GM21717 (cell line): ENCODE measurements around the gene TRIM63.
"Not testable (repeated sequence)": the region's sequence is repeated elsewhere in the genome, so short reads cannot be mapped to it uniquely, and the experiment has no call there.

ENCODE experiments used
- ATAC-seq: cut with Tn5 transposase; IDR thresholded peaks from one replicate; pipeline ENCODE4 v1.9.1; 2021; ENCODE audit warnings: mild to moderate bottlenecking, moderate library complexity; ENCODE audit not compliant: unreplicated experiment

The TRIM63 gene

DNA sequence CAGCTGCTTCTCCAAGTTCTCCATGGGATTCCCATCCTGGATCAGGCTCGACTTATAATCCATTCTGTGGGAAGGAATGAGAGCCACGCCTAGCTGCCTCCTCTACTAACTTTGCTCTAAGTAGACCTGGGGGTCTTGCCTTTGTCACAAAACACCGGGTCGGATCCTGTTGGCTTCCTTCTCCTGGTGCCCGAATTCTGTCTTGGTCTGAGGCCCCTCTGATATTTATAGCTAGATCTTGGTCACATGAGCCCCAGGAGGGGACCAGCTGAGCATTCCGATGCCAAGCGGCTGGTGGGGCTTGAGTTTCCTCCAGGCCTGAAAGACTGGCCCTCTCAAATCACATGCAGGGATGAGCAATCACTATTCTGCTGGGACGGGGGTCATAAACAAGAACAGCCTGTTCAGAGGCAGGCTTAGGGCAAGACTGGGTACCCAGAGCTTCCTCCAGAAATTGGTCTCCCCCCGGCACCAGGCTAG is at the start of gene TRIM63:
Gene TRIM63 (minus strand): TSS at position 199 of the 480 bp plus-strand sequence. CDS start 136 bp downstream, at position 63.
- ATAC-seq: no peak

DNA sequence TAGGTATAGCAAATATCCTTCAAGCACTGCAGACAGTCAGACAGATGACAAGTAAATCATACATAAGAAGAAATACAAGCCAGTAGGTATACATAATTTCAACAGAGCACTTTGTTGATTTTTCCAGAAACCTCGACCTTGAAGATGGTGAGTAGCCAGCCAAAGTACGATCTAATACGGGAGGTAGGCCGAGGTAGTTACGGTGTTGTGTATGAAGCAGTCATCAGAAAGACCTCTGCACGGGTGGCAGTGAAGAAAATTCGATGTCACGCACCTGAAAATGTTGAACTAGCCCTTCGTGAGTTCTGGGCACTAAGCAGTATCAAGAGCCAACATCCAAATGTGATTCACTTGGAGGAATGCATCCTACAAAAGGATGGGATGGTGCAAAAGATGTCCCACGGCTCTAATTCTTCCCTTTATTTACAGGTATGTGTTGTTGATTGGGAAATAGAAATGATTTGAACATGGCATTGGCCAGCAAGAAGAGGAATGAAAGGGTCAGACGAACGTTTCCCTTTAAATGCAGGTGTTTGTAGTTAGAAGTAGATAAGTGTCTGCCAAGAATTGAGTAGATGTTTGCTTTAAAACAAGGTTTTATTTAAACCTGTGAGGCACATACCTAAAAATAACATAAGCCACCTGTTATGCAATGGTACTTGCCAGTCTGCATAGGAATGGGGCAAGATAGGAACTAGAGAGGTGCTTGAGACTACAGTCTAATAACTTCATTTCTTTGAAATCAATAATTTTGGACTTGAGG is 46.9 kb upstream of the TRIM63 start:
- ATAC-seq: no peak

DNA sequence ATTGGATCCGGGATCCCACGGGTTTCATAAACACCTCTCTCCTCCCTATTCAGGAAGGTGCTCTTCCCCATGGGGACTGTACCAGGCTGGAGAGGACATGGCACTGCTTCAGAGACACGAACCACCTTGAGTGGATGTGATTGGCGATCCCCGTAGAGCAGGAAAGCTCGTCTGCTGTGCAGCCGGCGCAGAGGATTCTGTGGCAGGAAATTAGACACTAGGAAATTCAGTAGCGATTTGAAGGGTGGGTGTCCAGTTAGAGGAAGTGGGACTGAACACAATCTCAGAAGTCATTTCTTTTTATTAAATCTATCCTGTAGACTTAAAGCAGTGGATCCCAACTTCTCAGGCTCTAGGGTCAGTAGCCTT is 45.0 kb upstream of the TRIM63 start:
- peak; percentile 4 for ATAC-seq

DNA sequence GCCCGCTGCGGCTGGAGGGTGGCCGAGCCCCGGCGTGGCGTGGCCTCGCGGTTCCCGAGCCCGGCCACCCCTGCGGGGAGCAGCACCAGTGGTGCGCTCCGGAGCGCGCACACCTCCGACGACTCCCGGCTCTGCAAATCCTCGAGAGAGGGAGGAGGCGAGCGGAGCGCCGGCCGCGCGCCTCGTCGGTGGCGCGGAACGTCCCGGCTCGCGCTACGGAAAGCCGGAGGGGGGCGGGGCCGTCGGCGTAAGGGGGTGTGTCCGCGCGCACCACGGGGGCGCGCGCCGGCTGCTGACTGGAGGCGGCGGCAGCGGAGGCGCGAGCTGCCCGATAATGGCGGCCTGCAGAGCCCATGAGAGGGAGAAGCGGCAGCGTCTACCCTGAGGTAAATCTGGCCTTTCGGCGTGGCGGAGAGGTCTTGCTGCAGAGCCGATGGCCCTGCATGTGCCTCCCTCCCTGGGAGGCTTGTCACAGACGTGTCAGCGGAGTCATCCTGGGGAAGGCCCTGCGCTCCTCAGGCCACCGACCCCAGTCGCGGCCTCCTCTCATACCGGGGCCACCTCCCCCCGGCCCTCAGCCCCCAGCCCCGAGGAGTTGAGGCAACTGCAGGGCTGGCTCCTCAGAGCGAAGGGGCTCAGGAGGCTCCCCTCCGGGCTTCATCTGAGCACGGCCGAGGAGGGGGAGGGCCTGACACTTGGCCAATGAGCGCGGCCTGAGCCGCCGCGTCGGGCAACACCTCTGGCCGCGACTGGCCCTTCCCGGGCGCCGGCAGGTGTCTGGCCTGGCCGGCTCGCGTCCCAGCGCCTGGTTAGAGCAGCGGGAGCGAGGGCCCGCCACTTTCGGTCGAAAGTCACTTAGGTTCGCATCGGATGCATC is 44.3 kb upstream of the TRIM63 start, which contains the start of gene PDIK1L:
Gene PDIK1L (plus strand): TSS at position 295 of the 877 bp plus-strand sequence. CDS start 2,485 bp downstream, outside the sequence.
- peak; percentile 62 for ATAC-seq

DNA sequence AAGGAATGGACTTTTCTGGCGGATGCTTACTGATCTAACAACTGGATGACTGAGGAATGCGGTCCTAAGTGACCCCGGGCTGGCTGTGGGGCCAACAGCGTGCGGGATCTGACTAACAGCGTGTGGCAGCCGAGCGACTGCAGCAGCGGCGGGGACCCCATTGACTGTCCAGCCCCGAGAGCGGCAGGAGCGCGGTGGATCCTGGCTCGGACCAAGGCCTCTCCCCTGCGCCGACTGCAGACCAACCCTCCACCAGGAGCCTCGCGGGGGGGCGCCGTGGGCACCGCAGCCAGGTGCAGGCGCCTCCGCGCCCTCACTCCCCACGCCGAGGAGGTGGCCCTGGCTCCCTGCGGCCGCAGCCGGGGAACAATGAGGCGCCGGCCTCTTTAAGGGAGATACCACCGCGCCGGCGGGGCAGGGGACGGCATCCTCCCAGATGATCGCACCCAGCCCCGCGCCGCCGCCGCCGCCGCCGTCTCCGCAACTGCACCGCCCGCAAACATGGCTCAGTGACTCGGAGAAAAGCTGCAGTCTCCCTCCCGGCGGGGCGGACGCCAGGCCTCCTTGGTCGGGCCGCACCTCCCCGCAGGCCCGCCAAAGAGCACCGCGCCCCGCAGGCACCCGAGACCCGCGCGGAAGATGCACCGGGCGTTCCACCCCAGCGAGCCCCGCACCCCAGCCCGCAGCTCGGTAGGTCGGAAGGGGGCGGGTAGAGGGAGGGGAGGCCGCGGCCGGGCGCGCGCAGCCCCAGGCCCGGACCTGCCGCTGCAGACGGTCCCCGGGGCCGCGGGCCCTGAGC is 43.5 kb upstream of the TRIM63 start:
- ATAC-seq: peak; percentile 43

DNA sequence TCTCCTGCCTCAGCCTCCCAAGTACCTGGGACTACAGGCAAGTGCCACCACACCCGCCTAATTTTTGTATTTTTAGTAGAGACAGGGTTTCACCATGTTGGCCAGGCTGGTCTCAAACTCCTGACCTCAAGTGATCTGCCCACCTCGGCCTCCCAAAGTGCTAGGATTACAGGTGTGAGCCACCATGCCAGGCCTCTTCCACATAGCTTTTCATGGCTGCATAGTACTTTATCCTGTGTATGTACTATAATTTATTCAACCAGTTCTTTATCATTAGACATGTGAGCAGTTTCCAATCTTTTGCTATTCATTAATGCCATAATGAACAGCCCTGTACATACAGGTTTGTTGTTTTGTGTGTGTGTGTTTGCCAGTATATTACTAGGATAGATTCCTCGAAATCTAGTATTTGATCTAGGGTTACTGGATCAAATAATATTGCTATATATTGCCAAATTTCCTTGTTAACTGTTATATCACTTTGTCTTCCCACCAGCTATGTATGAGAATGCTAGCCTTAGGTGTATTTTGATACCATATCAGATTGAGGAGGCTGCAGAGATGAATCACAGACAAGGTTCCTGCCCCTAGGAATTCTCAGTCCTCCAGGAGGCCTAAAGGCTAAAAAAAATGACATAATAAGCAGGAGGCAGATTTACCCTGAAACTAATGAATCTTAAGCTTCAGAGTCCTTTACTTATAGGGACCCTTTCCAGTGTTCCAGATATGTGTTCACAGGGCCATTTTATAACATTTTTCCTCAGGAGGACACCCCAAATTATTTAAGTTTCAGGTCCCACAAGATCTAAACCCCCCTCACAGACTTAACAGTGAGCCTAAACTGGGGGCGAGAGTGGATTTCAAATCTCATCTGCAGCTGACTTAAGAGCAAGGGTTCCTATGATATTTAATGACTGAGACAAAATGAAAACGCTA is 42.1 kb upstream of the TRIM63 start:
- ATAC-seq: no peak

DNA sequence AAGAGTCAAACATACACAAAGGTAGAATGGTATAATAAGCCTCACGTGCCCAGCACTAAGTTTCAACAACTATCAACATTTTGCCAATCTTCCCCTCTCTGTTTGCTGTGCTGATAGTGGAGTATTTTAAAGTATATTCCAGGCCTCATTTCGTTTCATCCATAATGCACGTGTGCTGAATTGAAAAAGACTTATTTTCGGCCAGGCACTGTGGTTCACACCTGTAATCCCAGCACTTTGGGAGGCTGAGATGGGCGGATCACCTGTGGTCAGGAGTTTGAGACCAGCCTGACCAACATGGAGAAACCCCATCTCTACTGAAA is 37.8 kb upstream of the TRIM63 start:
- ATAC-seq: not testable (repeated sequence)

DNA sequence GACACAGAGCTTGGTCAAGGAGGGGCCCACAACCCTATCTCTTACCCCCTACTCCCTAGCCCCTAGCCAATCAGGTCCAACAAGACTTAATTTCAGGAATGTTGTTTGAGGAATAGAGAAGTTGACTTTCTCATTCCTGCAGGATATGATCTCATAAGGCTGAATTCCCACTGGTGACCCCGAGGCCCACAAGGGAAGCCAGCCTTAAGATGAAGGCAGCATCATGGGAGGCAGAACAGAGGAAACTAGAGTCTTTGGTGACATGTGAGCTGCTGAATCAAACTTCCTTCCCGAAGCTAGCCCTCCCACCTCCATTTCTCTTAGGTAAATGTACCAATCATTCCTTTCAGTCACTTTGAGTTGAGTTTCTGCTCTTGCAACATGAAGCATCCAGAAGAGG is 35.1 kb upstream of the TRIM63 start:
- ATAC-seq: no peak

DNA sequence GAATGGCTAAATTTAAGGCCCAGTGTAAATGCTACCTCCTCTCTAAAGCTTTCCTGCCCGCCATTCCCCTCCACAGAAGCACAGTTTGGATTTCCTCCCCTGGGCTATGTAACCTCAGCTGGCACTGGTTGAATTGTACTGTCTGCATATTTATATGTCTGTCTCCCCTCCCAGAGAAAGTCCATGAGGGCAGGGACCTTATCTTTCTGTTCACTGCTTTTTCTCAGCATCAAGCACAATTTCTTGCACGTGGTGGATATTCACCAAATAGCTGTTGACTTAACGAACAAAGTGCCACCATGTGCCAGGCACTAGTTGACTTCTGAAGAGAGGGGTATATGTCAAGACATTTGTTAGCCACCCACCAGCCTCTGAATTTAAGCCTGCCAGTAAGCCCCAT is 34.7 kb upstream of the TRIM63 start:
- ATAC-seq: no peak

DNA sequence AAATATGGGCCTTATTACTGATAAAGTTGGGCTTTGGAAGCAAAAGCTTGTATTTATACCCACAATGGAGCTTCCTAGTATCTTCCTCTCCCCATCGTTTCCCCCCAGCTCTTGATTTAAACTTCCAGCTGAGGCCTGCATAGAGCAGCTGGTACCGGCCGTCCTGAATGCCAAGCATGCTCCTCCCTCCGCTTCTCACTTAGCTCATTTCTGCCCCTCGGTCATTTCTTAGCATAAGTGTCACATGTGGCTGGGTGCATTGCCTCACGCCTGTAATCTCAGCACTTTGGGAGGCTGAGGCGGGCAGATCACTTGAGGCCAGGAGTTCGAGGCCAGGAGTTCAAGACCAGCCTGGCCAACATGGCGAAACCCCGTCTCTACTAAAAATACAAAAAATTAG is 32.8 kb upstream of the TRIM63 start:
- ATAC-seq: not testable (repeated sequence)

DNA sequence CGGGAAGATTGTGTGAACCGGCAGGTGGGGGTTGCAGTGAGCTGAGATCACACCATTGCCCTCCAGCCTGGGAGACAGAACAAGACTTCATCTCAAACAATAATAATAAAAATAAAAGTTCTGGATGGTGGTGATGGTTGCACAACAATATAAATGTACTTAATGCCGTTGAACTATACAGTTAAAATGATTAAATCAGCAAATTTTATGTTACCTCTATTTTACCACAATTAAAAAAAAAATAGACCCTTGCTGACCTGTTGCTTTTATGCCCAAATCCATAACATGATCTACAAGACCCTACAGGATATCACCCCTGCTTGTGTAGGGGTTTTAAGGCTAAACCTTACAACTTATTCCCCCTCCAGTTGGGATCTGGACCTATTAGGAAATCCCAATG is 32.4 kb upstream of the TRIM63 start:
- ATAC-seq: no peak

DNA sequence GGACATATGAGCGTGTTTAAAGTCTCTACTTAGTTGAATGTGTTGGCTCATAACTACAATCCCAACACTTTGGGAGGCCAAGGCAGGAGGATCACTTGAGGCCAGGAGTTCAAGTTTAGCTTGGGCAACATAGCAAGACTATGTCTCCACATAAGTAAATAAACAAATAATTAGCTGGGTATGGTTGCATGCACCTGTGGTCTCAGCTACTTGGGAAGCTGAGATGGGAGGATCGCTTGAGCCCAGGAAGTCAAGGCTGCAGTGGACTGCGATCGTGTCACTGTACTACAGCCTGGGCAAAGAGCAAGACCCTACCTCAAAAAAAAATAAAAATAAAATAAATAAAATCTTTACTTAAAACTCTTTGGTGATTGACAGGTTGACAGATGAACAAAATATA is 31.2 kb upstream of the TRIM63 start:
- no peak for ATAC-seq

DNA sequence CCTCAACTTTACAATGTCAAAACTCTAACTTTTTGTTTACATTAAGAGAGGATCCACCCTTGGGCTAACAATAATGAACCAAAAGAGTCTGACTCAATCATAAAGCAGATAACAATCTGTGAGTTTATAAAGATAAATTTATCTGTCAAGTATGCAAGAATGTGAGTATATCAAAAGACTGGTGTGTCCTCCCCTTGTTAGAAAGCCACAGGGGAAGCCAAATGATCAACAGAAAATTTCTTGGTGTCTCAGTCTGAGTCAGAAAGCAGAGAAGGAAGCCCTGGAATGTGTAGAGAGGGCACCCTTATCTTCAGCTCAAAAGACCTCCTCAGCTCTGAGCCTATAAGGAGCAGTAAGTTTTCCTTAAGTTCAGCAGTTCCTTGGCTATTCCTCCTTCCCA is 30.3 kb upstream of the TRIM63 start:
- no peak for ATAC-seq

DNA sequence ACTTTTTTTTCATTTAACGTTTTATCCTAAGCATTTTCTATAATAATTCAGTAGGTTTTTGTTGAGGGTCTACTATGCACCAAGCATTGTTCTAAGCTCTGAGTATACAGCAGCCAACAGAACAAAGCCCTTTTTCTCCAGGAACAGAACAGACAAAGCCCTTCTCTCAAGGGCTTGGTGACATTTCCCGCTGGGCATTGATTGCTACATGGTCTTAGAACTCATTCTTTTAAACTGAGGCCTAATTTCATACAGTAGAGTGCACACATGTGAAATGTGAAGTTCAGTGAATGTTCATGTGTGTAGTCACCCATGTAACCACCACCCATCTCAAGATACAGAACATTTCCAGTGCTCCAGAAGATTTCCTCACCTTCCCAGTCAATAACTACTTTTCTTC is 29.0 kb upstream of the TRIM63 start:
- no peak for ATAC-seq

DNA sequence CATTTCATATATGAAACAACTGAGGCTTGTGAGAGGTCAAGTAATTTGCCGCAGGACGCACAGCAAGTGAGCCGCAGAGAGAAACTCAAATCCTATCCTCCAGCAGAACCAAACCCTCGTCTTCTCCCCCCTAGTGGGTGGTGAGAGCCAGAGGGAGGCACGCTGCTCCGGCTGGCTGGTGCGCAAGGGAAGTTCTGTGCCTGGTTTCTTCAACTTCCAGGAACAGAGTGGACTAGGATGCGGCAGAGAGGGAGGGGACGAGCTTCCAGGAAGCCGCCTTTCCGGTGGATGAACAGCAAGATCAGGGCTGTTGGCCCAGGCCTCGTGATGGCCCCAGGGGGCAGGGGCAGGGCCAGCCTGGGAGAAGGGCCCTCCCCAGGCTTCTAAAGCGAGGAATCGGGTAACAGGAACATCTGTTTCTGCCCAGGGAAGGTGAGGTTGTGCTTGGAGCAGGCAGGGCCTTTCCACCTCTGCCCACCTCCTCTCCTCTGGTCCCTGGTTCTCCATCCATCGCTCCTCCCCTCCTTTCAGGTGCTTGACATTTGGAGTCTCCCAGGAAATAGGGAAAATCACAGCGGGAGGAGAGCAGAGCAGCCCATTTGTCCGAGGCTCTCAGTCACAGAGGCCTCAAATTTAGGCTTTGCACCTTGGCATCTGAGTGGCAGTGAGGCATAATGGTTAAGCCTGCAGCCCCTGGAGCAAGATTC is 27.4 kb upstream of the TRIM63 start:
- no peak for ATAC-seq

DNA sequence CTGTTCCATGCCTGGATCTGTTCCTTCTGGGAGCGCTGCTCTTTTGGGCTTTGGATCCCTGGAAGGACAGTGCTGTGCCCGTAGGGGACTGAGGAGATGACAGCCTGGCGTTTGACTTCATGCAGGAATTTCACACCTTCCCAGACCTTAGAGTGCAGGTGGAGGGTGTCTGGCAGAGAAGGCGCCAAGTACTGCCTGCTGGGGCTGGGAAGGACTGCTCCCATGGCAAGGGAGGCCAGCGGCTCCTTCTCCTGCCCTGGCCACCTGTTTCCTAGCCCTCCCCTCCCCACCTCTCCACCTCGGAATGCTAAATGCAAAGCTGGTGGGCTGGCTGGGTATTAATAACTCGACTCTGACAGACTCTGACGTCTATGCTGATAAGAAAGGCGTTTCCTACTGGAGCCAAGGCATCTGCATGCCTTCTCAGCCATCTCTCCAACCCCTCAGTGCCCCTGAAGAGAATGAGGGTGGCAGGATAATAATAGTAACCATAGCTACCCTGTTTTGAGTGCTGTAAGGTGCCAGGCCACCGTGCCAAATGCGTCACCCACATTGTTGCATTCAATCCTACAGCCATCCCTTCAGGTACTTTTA is 26.7 kb upstream of the TRIM63 start:
- no peak for ATAC-seq

DNA sequence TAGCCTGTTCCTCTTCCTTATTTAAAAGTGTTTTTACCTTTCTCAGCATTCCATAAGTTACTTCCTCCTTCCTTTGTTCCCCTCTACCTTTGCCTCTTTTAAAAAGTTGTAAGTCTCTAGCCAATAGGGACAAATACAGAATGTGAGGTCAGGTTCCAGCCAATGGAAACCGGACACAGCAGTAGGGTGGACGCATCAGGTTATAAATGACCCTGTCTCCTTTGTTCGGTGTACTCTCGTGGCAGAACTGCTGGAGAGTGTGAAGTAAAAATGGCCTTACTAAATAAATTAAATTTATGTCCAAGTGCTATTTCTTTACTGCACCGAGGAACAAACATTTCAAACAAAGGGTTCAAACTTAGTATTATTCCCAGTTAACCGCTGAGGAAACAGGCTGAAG is 26.1 kb upstream of the TRIM63 start:
- ATAC-seq: not testable (repeated sequence)

DNA sequence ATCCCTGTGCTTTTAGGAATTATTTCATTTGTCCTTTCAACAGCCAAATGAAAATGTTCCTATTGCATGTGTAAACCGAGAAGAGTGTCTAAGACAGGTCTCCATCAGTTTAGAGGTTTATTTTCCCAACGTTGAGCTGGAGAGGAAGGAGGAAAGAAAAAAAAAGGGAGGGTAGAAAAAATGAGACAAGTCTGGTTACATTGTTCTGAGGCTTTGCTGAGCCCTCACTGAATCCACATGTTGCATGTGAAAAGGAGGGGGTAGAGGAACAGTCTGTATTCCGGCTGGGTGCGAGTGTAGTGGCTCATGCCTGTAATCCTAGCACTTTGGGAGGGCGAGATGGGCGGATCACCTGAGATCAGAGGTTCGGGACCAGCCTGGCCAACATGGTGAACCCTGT is 25.0 kb upstream of the TRIM63 start:
- no peak for ATAC-seq

DNA sequence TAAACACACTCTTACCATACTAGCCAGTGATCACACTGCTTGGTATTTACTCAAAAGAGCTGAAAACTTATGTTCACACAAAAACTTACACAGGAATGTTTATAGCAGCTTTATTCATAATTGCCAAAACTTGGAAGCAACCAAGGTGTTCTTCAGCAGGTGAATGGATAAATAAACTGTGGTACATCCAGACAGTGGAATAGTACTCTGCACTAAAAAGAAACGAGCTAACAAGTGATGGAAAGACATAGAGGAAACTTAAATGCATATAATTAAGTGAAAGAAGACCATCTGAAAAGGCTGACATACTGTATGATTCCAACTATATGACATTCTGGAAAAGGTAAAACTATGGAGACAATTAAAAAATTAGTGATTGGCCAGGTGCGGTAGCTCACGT is 23.5 kb upstream of the TRIM63 start:
- ATAC-seq: no peak
